ENCODE data around the gene BORCS6.
A peak's percentile ranks its signal among the peaks of the same experiment; 100 is the strongest.

Gene BORCS6

GRCh38 chr17:8141741-8142140, 48.2 kb downstream of the BORCS6 start:
- no peak for DNase-seq

- no peak for DNase-seq
Observed at GRCh38 chr17:8141045-8141444, 48.9 kb downstream of the BORCS6 start.

- DNase-seq: no peak
Observed at GRCh38 chr17:8140065-8141029, 49.6 kb downstream of the BORCS6 start.

GRCh38 chr17:8138672-8139371, 51.2 kb downstream of the BORCS6 start:
- peak; percentile 97 for DNase-seq

GRCh38 chr17:8138374-8138671, 51.7 kb downstream of the BORCS6 start:
- DNase-seq: no peak

Measured in NCI-H510A treated with DMSO at 0.1 percent for 48 hours (cell line).